ENCODE measurements around the gene GSTM5.
"Not testable (repeated sequence)": the region's sequence is repeated elsewhere in the genome, so short reads cannot be mapped to it uniquely, and the experiment has no call there.

GSTM5 gene

GRCh38 chr1:109711593-109712320, at the start of gene GSTM5:
Gene GSTM5, plus strand, starts transcription at chr1:109712251. Its CDS starts 62 bp downstream, at chr1:109712313.
- POLR2A ChIA-PET (ENCODE audit: low non-redundant PET), result not testable (repeated sequence)
- CTCF ChIA-PET, result interaction anchor here (0.8 kb wide), 1 partner anchor 272 kb away, joined by 3 read pairs; no protein-coding TSS in a partner anchor

GRCh38 chr1:109664671-109665070, 47.4 kb upstream of the GSTM5 start:
- ChIA-PET POLR2A (ENCODE audit: low non-redundant PET) (no interaction called here), CTCF (no interaction called here)
- no peak overlapping the region for H3K27ac ChIP-seq
- DNase-seq (ENCODE audit: low spot score), result no peak
- no peak for TF ChIP-seq CTCF (conservative IDR thresholded peaks at IDR 0.05; ENCODE audit: low read depth)

More at GRCh38 chr1:109711593-109712320, at the start of gene GSTM5:
- H3K27ac ChIP-seq; DNase-seq (ENCODE audit: low spot score): not testable (repeated sequence)

- no peak for TF ChIP-seq CTCF (conservative IDR thresholded peaks at IDR 0.05; ENCODE audit: low read depth)
- ChIA-PET POLR2A (ENCODE audit: low non-redundant PET) (no interaction called here), CTCF (interaction anchor here (0.5 kb wide), 1 partner anchor 18 kb away, joined by 5 read pairs; no protein-coding TSS in a partner anchor)
- H3K27ac ChIP-seq, result no peak within 1 kb of the TSS
- no peak for DNase-seq (ENCODE audit: low spot score)
Measured at GRCh38 chr1:109667452-109668122, 44.5 kb upstream of the GSTM5 start, which contains the start of gene GSTM2. Gene GSTM2, plus strand, starts transcription at chr1:109668057. Its CDS starts 59 bp downstream, at chr1:109668116.

GRCh38 chr1:109668123-109668775, 43.8 kb upstream of the GSTM5 start:
- no peak for TF ChIP-seq CTCF (conservative IDR thresholded peaks at IDR 0.05; ENCODE audit: low read depth)
- ChIA-PET POLR2A (ENCODE audit: low non-redundant PET) (no interaction called here), CTCF (no interaction called here)
- no peak for DNase-seq (ENCODE audit: low spot score)
- no peak overlapping the region for H3K27ac ChIP-seq

- ChIA-PET CTCF (interaction anchor here (1.0 kb wide), 1 partner anchor 20 kb away, joined by 4 read pairs; no protein-coding TSS in a partner anchor), POLR2A (ENCODE audit: low non-redundant PET) (no interaction called here)
- TF ChIP-seq CTCF (conservative IDR thresholded peaks at IDR 0.05; ENCODE audit: low read depth), result no peak
- no peak for DNase-seq (ENCODE audit: low spot score)
- H3K27ac ChIP-seq, result no peak overlapping the region
Measured at GRCh38 chr1:109669246-109669948, 42.7 kb upstream of the GSTM5 start.

GRCh38 chr1:109669949-109670302, 42.1 kb upstream of the GSTM5 start:
- H3K27ac ChIP-seq; DNase-seq (ENCODE audit: low spot score); POLR2A ChIA-PET (ENCODE audit: low non-redundant PET): not testable (repeated sequence)
- CTCF ChIA-PET, result interaction anchor here (1.0 kb wide), 1 partner anchor 20 kb away, joined by 4 read pairs; no protein-coding TSS in a partner anchor

GRCh38 chr1:109671067-109671466, 41.0 kb upstream of the GSTM5 start:
- DNase-seq (ENCODE audit: low spot score), result no peak
- POLR2A ChIA-PET (ENCODE audit: low non-redundant PET), result no interaction called here
- H3K27ac ChIP-seq, result no peak overlapping the region
- no peak for TF ChIP-seq CTCF (conservative IDR thresholded peaks at IDR 0.05; ENCODE audit: low read depth)
- CTCF ChIA-PET, result interaction anchor here (0.7 kb wide), 1 partner anchor 69 kb away, joined by 3 read pairs; no protein-coding TSS in a partner anchor

- POLR2A ChIA-PET (ENCODE audit: low non-redundant PET); CTCF ChIA-PET; H3K27ac ChIP-seq; DNase-seq (ENCODE audit: low spot score): not testable (repeated sequence)
Measured at GRCh38 chr1:109673861-109674260, 38.2 kb upstream of the GSTM5 start.

- DNase-seq (ENCODE audit: low spot score); POLR2A ChIA-PET (ENCODE audit: low non-redundant PET); H3K27ac ChIP-seq; CTCF ChIA-PET: not testable (repeated sequence)
Measured at GRCh38 chr1:109676683-109677381, 35.2 kb upstream of the GSTM5 start.
